ENCODE measurements around the gene PHF24. TPM values are rescaled to one million over a fixed set of nuclear protein-coding genes. Genes with fewer than 3 reads are reported as not detected.

PHF24 gene
- total and polyA plus RNA-seq, 10 of the 15 experiments (the other 5 are each of a cell fraction or from before 2014, with no cell fraction given) = 0.02 to 0.04 TPM; not detected in 8

GRCh38 chr9:34993502-34994259 lies 35.6 kb downstream of the PHF24 start (continued):
- TF ChIP-seq NRF1 (conservative IDR thresholded peaks at IDR 0.05; ENCODE audit: low read depth, low read length) (no peak), SUPT20H (IDR thresholded peaks at IDR 0.05; ENCODE audit: borderline replicate concordance, control insufficient read depth, low read depth, low read length) (no peak), RELA (IDR thresholded peaks at IDR 0.05; ENCODE audit: borderline replicate concordance, partially characterized antibody) (no peak), FOXK2 (IDR thresholded peaks at IDR 0.05) (no peak), BCLAF1 (IDR thresholded peaks at IDR 0.05) (no peak), NFIC (IDR thresholded peaks at IDR 0.05; ENCODE audit: low read depth, low read length) (no peak), JUND (IDR thresholded peaks at IDR 0.05; ENCODE audit: low read depth, low read length) (no peak), MEF2A (IDR thresholded peaks at IDR 0.05; ENCODE audit: insufficient read depth, low read depth, low read length) (0 out of 2 replicates have a peak, but pooled peaks have one; percentile 35), PRDM15 (CRISPR knock-in tag; IDR thresholded peaks at IDR 0.05) (no peak), BACH1 (IDR thresholded peaks at IDR 0.05; ENCODE audit: borderline replicate concordance) (no peak), FOXM1 (IDR thresholded peaks at IDR 0.05; ENCODE audit: low read depth, low read length) (no peak), EGR1 (IDR thresholded peaks at IDR 0.05; ENCODE audit: borderline replicate concordance in 1 of 2, low read depth in 2 of 2, low read length in 2 of 2) (no peak), LARP7 (IDR thresholded peaks at IDR 0.05) (no peak), NR2C2 (IDR thresholded peaks at IDR 0.05; ENCODE audit: borderline replicate concordance, control insufficient read depth, insufficient read length, low read depth) (no peak), ELK1 (IDR thresholded peaks at IDR 0.05; ENCODE audit: low read depth, low read length) (no peak), RBBP5 (conservative IDR thresholded peaks at IDR 0.05) (no peak), CREM (IDR thresholded peaks at IDR 0.05; ENCODE audit: low read depth) (no peak), TBL1XR1 (IDR thresholded peaks at IDR 0.05; ENCODE audit: low read depth, low read length) (no peak), KAT2A (conservative IDR thresholded peaks at IDR 0.05; ENCODE audit: control insufficient read depth, low read depth, low read length) (no peak), BCL3 (IDR thresholded peaks at IDR 0.05; ENCODE audit: borderline replicate concordance, insufficient read depth, low read depth, low read length, poor library complexity, severe bottlenecking) (no peak)
